K562 (cell line): ENCODE data around the gene ARMH1. TPM values are rescaled to one million over a fixed set of nuclear protein-coding genes. Genes with fewer than 3 reads are reported as not detected.

ENCODE experiments used
- ATF6 ChIP-seq: sonication (generic); formaldehyde crosslinking; IDR thresholded peaks from 2 replicates; pipeline ENCODE4 v1.4.0; 2020; ENCODE audit warnings: mild to moderate bottlenecking, missing genetic modification reagents
- BHLHE40 ChIP-seq: IDR thresholded peaks from 2 replicates; pipeline ENCODE4 v1.6.1; 2011; ENCODE audit warnings: low read length, improper control_type of control experiment
- DACH1 ChIP-seq: fragments of 450-650 bp; IDR thresholded peaks from 2 replicates; pipeline ENCODE4 v1.6.1; 2018; ENCODE audit not compliant: partially characterized antibody
- EHMT2 ChIP-seq: fragments of 450-650 bp; IDR thresholded peaks from 2 replicates; pipeline ENCODE4 v1.6.1; 2018; ENCODE audit warnings: antibody characterized with exemption
- GTF2F1 ChIP-seq: IDR thresholded peaks from 2 replicates; pipeline ENCODE4 v1.6.1; 2011; ENCODE audit warnings: low read depth, low read length, improper control_type of control experiment
- HNRNPLL ChIP-seq: fragments of 200-400 bp; formaldehyde crosslinking; IDR thresholded peaks from 2 replicates; pipeline ENCODE4 v1.6.1; 2017; ENCODE audit warnings: low read length, low read depth, mild to moderate bottlenecking; ENCODE audit not compliant: poor library complexity, severe bottlenecking
- KHSRP ChIP-seq: fragments of 450-650 bp; IDR thresholded peaks from 2 replicates; pipeline ENCODE4 v1.6.1; 2017
- MTA1 ChIP-seq: fragments of 450-650 bp; IDR thresholded peaks from 2 replicates; pipeline ENCODE4 v1.6.1; 2017; ENCODE audit warnings: borderline replicate concordance
- NFATC3 ChIP-seq: fragments of 450-650 bp; IDR thresholded peaks from 2 replicates; pipeline ENCODE4 v1.6.1; 2017; ENCODE audit warnings: mild to moderate bottlenecking
- NRF1 ChIP-seq, 2 experiments: fragments of 450-650 bp; IDR thresholded peaks in 1 of 2; conservative IDR thresholded peaks in 1 of 2; 2 replicates each; pipeline ENCODE4 v1.6.1; 2014; ENCODE audit warnings: mild to moderate bottlenecking in 2 of 2
- RB1 ChIP-seq: fragments of 450-650 bp; IDR thresholded peaks from 2 replicates; pipeline ENCODE4 v1.6.1; 2017; ENCODE audit warnings: low read depth, mild to moderate bottlenecking
- RFX1 ChIP-seq: fragments of 450-650 bp; IDR thresholded peaks from 2 replicates; pipeline ENCODE4 v1.6.1; 2016; ENCODE audit warnings: mild to moderate bottlenecking, moderate library complexity
- RNF2 ChIP-seq: sonication (generic); IDR thresholded peaks from 2 replicates; pipeline ENCODE4 v1.6.1; 2016
- ZFP1 ChIP-seq: fragments of 450-650 bp; formaldehyde crosslinking; IDR thresholded peaks from 2 replicates; pipeline ENCODE4 v1.4.0; 2020; ENCODE audit warnings: mild to moderate bottlenecking, mixed read lengths
- ZKSCAN1 ChIP-seq: fragments of 150-350 bp; IDR thresholded peaks from 2 replicates; pipeline ENCODE4 v1.6.1; 2016; ENCODE audit warnings: low read depth, low read length
- ZNF3 ChIP-seq: fragments of 250-450 bp; sonication (Bioruptor Pico); IDR thresholded peaks from 2 replicates; pipeline ENCODE4 v1.5.0; 2021; ENCODE audit warnings: mild to moderate bottlenecking, moderate library complexity
- polyA plus RNA-seq, 8 experiments: library from polyadenylated mRNA; depleted of rRNA in 4 of 8; stranded (reverse) in 5 of 8; unstranded in 3 of 8; fragments of >200 nt; fragmentation: Nextera tagmentation in 2 of 8; fragmentation: Illumina TruSeq in 1 of 8; extraction: Ambion mirVana in 2 of 8; extraction: Trizol in 1 of 8; gene quantifications; 2 replicates each; pipeline versions ENCODE4 v1.2.1 to v1.2.3, GENCODE V29; 2011 to 2014; ENCODE audit warnings: inconsistent platforms in 1 of 8, missing spikeins in 1 of 8
- total RNA-seq, 7 experiments: library from RNA; depleted of rRNA in 6 of 7; stranded (reverse); fragments of >200 nt in 6 of 7; fragmentation: Illumina TruSeq in 2 of 7; extraction: Trizol in 2 of 7; gene quantifications; 2 replicates each; pipeline versions ENCODE4 v1.2.1 to v1.2.3, GENCODE V29; 2011 to 2021; ENCODE audit warnings: low replicate concordance in 1 of 7
- TF ChIP-seq, protein P1 (sequence below), 2 experiments: fragments of 450-650 bp; conservative IDR thresholded peaks; 2 replicates each; pipeline ENCODE4 v1.6.1; 2017; ENCODE audit warnings: mild to moderate bottlenecking in 2 of 2, moderate library complexity in 2 of 2
- TF ChIP-seq, protein P2 (sequence below), 2 experiments: fragments of 450-650 bp; IDR thresholded peaks; 2 replicates each; pipeline ENCODE4 v1.6.1; 2016
- TF ChIP-seq, protein P3 (sequence below): fragments of 250-450 bp; sonication (Bioruptor Pico); IDR thresholded peaks from 2 replicates; pipeline ENCODE4 v1.8.0; 2021; ENCODE audit warnings: moderate library complexity, mild to moderate bottlenecking, inconsistent platforms

ARMH1 gene
- total and polyA plus RNA-seq, 9 of the 15 experiments (the other 6 are each of a cell fraction or from before 2014, with no cell fraction given), result 0.41 TPM; not detected in 8

GRCh38 chr1:44674113-44675000 lies at the start of gene ARMH1, which contains the start of gene TMEM53 (continued):
- TF ChIP-seq ATF6 (CRISPR knock-in tag) (no peak), KHSRP (no peak), HNRNPLL (peak; percentile 61), ZNF3 (CRISPR knock-in tag) (no peak), ZKSCAN1 (peak; percentile 23; the same call in 1 of the 2 replicates), RFX1 (peak; percentile 100), MTA1 (peak; percentile 81), GTF2F1 (0 out of 2 replicates have a peak, but pooled peaks have one; percentile 70), EHMT2 (peak; percentile 58), NRF1 (conservative IDR thresholded peaks at IDR 0.05 in 1 of 2, IDR thresholded peaks at IDR 0.05 in 1 of 2) (peak; percentile 93 to 94), BHLHE40 (peak; percentile 92), DACH1 (peak; percentile 66), RB1 (peak; percentile 8; the same call in 1 of the 2 replicates), ZFP1 (CRISPR knock-in tag) (no peak), NFATC3 (no peak), RNF2 (peak; percentile 24; the same call in 1 of the 2 replicates)
- TF ChIP-seq, protein P1, sequence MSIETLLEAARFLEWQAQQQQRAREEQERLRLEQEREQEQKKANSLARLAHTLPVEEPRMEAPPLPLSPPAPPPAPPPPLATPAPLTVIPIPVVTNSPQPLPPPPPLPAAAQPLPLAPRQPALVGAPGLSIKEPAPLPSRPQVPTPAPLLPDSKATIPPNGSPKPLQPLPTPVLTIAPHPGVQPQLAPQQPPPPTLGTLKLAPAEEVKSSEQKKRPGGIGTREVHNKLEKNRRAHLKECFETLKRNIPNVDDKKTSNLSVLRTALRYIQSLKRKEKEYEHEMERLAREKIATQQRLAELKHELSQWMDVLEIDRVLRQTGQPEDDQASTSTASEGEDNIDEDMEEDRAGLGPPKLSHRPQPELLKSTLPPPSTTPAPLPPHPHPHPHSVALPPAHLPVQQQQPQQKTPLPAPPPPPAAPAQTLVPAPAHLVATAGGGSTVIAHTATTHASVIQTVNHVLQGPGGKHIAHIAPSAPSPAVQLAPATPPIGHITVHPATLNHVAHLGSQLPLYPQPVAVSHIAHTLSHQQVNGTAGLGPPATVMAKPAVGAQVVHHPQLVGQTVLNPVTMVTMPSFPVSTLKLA (conservative IDR thresholded peaks at IDR 0.05), result peak; percentile 60 to 84
- TF ChIP-seq, protein P2, sequence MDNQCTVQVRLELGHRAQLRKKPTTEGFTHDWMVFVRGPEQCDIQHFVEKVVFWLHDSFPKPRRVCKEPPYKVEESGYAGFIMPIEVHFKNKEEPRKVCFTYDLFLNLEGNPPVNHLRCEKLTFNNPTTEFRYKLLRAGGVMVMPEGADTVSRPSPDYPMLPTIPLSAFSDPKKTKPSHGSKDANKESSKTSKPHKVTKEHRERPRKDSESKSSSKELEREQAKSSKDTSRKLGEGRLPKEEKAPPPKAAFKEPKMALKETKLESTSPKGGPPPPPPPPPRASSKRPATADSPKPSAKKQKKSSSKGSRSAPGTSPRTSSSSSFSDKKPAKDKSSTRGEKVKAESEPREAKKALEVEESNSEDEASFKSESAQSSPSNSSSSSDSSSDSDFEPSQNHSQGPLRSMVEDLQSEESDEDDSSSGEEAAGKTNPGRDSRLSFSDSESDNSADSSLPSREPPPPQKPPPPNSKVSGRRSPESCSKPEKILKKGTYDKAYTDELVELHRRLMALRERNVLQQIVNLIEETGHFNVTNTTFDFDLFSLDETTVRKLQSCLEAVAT (IDR thresholded peaks at IDR 0.05), result peak; percentile 52 to 77; a peak in 1 of 4 replicates
- TF ChIP-seq, protein P3, sequence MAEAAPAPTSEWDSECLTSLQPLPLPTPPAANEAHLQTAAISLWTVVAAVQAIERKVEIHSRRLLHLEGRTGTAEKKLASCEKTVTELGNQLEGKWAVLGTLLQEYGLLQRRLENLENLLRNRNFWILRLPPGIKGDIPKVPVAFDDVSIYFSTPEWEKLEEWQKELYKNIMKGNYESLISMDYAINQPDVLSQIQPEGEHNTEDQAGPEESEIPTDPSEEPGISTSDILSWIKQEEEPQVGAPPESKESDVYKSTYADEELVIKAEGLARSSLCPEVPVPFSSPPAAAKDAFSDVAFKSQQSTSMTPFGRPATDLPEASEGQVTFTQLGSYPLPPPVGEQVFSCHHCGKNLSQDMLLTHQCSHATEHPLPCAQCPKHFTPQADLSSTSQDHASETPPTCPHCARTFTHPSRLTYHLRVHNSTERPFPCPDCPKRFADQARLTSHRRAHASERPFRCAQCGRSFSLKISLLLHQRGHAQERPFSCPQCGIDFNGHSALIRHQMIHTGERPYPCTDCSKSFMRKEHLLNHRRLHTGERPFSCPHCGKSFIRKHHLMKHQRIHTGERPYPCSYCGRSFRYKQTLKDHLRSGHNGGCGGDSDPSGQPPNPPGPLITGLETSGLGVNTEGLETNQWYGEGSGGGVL (CRISPR knock-in tag), result no peak
